ENCODE measurements around the gene CARD9.

Gene CARD9

DNA sequence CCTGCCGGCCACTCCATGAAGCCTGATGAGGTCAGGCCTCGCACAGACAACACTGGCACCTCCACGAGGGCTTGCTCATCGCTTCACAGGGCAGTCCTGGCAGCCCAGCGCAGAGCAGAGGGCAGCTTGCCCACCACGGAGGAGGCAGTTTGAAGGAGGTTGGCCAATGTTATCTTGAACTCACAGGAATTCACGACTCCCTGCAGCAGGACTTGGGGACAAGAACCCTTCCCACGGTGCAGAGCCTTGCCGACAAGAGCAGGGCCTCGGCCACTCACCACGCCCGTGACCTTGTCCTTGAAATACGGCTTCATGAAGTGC is 21.5 kb upstream of the CARD9 start:
- TF ChIP-seq, protein P1, sequence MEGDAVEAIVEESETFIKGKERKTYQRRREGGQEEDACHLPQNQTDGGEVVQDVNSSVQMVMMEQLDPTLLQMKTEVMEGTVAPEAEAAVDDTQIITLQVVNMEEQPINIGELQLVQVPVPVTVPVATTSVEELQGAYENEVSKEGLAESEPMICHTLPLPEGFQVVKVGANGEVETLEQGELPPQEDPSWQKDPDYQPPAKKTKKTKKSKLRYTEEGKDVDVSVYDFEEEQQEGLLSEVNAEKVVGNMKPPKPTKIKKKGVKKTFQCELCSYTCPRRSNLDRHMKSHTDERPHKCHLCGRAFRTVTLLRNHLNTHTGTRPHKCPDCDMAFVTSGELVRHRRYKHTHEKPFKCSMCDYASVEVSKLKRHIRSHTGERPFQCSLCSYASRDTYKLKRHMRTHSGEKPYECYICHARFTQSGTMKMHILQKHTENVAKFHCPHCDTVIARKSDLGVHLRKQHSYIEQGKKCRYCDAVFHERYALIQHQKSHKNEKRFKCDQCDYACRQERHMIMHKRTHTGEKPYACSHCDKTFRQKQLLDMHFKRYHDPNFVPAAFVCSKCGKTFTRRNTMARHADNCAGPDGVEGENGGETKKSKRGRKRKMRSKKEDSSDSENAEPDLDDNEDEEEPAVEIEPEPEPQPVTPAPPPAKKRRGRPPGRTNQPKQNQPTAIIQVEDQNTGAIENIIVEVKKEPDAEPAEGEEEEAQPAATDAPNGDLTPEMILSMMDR (IDR thresholded peaks at IDR 0.05; ENCODE audit: insufficient read depth, low read depth, low read length, missing control alignments): no peak
- H3K4me3 ChIP-seq (ENCODE audit: low read depth, low read length): no peak overlapping the region
- DNase-seq (ENCODE audit: low read depth): no peak

DNA sequence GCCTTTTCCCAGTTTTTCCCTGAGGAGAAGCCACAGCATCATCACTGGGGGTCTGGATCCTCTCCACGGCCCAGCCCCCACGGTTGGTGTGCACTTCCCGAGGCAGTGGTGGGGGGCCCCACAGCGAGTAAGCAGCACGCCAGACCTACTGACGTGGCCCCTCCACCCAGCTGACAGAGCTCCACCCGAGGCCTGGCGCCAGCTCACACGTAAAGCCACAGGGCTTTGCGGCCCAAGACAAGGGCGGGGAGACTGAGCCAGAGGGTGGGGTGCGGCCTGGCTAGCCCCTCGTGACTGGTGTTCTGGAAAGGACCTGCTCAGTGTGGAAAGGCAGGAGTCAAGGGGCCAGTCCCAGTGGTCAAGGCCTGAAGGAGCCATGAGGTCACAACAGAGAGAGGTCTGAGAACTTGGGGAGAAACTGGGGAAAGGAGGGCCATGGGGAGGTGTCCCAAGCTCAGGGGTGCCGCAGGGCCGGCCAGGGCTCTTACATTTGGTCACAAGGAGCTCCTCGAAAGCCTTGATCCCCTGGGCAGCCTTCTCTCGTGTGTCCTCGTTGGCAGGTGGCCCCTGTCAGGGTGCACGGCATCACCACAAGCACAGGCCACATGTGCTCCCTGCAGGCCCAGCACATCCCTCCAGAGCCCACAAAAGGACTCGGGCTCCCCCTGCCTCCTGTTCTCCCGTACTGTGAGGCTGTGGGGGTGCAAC is 21.0 kb upstream of the CARD9 start:
- no peak overlapping the region for H3K4me3 ChIP-seq (ENCODE audit: low read depth, low read length)
- TF ChIP-seq, protein P1 (IDR thresholded peaks at IDR 0.05; ENCODE audit: insufficient read depth, low read depth, low read length, missing control alignments): no peak
- no peak for DNase-seq (ENCODE audit: low read depth)

DNA sequence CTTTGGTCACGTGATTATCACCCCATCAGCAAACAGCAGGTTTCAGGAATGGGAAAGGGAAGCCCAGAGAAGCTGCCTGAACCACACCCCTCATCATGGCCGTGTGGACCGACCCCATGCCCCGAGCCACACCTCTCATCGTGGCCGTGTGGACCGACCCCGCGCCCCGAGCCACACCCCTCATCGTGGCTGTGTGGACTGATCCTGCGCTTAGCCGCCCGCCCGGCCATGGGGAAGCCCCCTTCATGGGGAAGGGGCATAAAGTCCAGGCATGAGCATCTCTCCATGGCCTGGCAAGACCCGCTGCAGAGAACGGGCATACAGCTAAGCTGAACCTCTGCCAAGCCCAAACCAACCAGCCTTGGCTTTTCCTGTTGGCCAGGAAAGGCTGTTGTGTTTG is 20.1 kb upstream of the CARD9 start:
- no peak overlapping the region for H3K4me3 ChIP-seq (ENCODE audit: low read depth, low read length)
- no peak for DNase-seq (ENCODE audit: low read depth)
- TF ChIP-seq, protein P1 (IDR thresholded peaks at IDR 0.05; ENCODE audit: insufficient read depth, low read depth, low read length, missing control alignments): no peak

DNA sequence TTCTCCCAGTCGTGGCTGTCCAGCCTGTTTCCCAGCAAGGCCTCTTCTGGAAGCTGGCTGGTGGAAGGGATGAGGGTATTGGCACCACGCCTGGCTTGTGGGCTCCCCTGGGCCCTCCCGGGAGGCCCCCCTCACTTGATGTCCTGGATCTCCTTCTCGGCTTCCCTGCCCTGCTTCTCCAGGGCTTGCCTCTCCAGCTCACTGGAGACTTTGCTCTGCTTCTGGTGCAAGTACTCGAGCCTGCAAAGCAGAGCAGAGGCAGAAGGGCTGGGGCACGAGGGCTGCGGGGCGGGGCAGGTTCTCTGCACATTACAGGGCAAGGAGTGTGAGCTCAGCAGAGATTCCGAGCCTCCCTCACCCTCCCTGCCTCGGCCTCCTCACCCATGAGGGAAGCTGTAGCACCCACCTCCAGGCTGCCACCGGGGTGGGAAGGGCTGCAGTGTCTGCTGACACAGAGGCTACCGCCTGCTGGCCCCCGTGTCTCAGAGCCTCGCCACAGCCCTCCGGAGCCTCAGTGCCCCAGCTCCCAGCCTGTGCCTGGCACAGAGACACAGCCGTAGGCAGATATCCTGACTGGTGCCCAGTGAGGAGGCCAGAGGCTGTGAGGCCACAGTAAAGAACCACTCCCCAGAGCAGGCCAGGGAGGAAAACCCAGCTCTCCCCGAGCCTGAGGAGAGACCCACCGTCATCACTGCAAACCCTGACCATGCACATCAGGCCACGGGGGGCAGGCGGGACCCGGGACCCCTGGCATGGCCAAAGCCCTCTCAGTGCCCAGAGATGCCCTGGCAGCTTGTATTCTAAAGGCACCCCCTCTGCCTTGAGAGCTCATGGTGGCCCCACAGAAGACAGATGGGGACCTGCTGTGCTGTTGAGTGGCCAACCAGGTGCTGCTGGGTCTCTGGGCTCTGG is 19.3 kb upstream of the CARD9 start:
- TF ChIP-seq, protein P1 (IDR thresholded peaks at IDR 0.05; ENCODE audit: insufficient read depth, low read depth, low read length, missing control alignments): no peak
- no peak overlapping the region for H3K4me3 ChIP-seq (ENCODE audit: low read depth, low read length)
- no peak for DNase-seq (ENCODE audit: low read depth)

DNA sequence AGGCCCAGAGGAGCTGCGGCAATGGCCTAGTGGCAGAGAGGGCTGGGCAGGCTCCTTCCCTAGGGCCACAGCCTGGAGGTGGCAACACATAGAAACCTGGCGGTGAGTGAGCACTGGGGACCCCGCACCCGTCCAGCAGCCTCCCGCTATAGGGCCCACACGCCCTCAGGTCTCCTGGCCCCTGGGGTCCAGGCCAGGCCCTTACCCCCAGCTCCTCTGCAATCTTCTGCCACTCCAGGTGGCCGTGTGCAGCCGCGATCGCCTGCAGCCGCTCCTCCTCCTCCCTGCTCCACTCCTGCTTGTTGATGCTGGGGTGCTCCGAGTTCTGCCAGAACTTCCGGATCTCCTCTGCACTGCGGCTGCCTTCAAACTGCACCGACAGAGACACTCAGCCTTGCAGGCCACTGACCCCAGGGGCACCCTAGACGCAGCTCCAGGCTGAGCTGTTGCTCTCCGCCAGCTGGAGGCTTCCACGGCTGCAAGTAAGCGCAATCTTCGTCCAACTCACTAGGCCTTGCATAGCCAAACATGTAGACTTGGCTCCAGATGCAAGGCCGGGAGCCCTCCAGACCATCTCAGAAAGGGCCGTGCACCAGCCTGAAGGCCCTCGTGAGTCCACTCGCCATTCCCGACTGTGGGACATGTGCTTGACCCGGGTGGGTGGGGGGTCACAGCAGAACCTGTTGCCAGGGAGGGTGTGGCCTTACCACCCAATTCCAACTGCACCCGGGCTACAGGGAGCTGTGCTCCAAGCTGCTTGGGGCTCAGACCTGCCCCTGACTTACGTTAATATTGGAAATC is 18.5 kb upstream of the CARD9 start:
- no peak overlapping the region for H3K4me3 ChIP-seq (ENCODE audit: low read depth, low read length)
- TF ChIP-seq, protein P1 (IDR thresholded peaks at IDR 0.05; ENCODE audit: insufficient read depth, low read depth, low read length, missing control alignments): no peak
- no peak for DNase-seq (ENCODE audit: low read depth)

DNA sequence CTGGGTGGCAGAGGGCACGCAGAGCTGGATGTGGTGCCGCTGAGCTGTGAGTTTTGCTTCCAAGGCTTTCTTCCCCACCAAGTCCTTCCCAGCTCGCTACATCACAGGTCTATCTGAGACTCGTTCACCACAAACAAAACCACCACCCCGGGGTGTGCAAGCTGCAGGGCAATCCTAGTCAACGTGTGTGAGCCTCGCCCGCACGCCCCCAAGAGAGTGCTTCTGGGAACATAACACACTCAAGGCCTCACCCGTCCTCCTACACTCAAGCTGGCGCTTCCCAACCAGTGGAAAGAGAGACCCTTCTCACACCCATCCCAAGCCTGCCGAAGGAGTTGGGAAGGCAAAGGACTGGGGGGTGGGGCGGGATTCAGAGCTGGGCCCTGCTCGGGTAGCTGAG is 15.9 kb upstream of the CARD9 start:
- no peak for DNase-seq (ENCODE audit: low read depth)
- TF ChIP-seq, protein P1 (IDR thresholded peaks at IDR 0.05; ENCODE audit: insufficient read depth, low read depth, low read length, missing control alignments): no peak
- no peak overlapping the region for H3K4me3 ChIP-seq (ENCODE audit: low read depth, low read length)

All from GM12865 (cell line).